Thyroid gland (tissue), 4 donors: Measurements from ENCODE around the gene RAB11FIP4. TPM values are rescaled to one million over a fixed set of nuclear protein-coding genes. Genes with fewer than 3 reads are reported as not detected.

Experiments
- DNase-seq, 2 donors: peaks; one replicate each; pipeline ENCODE4 v3.0.0-alpha.2; 2019
- H3K27ac ChIP-seq, 3 donors: fragments of 200-600 bp; sonication (generic); 1 replicate in 2 of 3; 2 replicates in 1 of 3; pipeline ENCODE4 v1.5.1; 2016 to 2019; ENCODE audit warnings: mild to moderate bottlenecking in 1 of 3, moderate library complexity in 1 of 3
- H3K27me3 ChIP-seq: fragments of 200-600 bp; sonication (generic); one replicate; pipeline ENCODE4 v1.5.1; 2019
- H3K36me3 ChIP-seq, 2 donors: fragments of 200-600 bp; sonication (generic); one replicate each; pipeline ENCODE4 v1.5.1; 2016 to 2019
- H3K4me1 ChIP-seq, 2 donors: fragments of 200-600 bp; sonication (generic); one replicate each; pipeline ENCODE4 v1.5.1; 2017 to 2019
- H3K4me3 ChIP-seq, 3 donors: fragments of 200-600 bp; sonication (generic); replicated peaks in 1 of 3; 1 replicate in 2 of 3; 2 replicates in 1 of 3; pipeline ENCODE4 v1.5.1; 2016; ENCODE audit warnings: mild to moderate bottlenecking in 1 of 3
- H3K9me3 ChIP-seq: fragments of 200-600 bp; sonication (generic); one replicate; pipeline ENCODE4 v1.5.1; 2017
- POLR2A ChIP-seq, 2 donors: fragments of 450-650 bp; IDR thresholded peaks; one replicate each; pipeline ENCODE4 v1.6.1; 2017; ENCODE audit warnings: antibody characterized with exemption in 2 of 2, mild to moderate bottlenecking in 2 of 2, moderate library complexity in 1 of 2
- WGBS, 2 donors: methylation state at CpG; one replicate each; pipeline ENCODE4 v1.1.5; 2017; 5-methylcytosine and 5-hydroxymethylcytosine counted together
- intact Hi-C: fragments of 100-400 bp; cut with DNase I; formaldehyde crosslinking; loops from one replicate; pipeline ENCODE4 v1.15.1; 2023
- total RNA-seq, 4 donors: library from RNA; depleted of rRNA; stranded (reverse); fragments of >200 nt; gene quantifications; one replicate each; pipeline ENCODE4 v1.2.3, GENCODE V29; 2016
- TF ChIP-seq, protein P1 (sequence below), 6 experiments: fragments of 200-600 bp in 3 of 6; fragments of 450-650 bp in 3 of 6; sonication (generic) in 3 of 6; IDR thresholded peaks; one replicate each; pipeline ENCODE4 v1.5.1; 2016 to 2019; ENCODE audit warnings: antibody characterized with exemption in 6 of 6, mild to moderate bottlenecking in 2 of 6, inconsistent platforms in 1 of 6, moderate library complexity in 1 of 6

The RAB11FIP4 gene
- total RNA-seq, 4 donors from 2014 or later: 21.1 to 44.5 (median 24.9) TPM

DNA sequence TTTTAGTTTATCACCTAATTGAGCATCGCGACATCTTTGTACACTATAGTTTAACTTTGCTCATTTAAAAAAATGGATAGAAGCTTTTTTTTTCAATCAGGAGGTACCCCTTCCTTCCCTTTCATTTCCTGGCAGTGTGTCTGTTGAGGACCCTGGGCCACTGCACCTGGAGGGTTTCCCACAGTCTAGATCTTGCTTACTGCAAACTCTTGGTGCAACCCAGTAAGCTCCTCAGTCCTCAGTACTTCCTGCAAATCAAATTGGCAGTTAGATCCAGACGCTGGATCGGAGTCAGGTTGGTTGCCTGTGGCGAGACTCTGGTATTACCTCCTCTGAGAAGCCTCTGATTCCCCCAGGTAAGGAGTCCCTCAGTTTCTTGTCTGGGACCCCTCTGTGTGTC lies 162.0 kb downstream of the RAB11FIP4 start:
- intact Hi-C loops: no loop called here
- Histone ChIP-seq H3K27ac (no peak overlapping the region), H3K9me3 (no peaks in the 10 kb centered on the region), H3K36me3 (no peaks in the 10 kb centered on the region), H3K4me3 (no peak overlapping the region), H3K4me1 (peaks cover 4% of the 10 kb centered on the region in 2 donors), H3K27me3 (no peaks in the 10 kb centered on the region)
- 84 to 89% methylated on average over 5 of the region's 5 CpGs for WGBS, 2 donors
- no peak for TF ChIP-seq POLR2A (IDR thresholded peaks at IDR 0.05)
- TF ChIP-seq, protein P1, sequence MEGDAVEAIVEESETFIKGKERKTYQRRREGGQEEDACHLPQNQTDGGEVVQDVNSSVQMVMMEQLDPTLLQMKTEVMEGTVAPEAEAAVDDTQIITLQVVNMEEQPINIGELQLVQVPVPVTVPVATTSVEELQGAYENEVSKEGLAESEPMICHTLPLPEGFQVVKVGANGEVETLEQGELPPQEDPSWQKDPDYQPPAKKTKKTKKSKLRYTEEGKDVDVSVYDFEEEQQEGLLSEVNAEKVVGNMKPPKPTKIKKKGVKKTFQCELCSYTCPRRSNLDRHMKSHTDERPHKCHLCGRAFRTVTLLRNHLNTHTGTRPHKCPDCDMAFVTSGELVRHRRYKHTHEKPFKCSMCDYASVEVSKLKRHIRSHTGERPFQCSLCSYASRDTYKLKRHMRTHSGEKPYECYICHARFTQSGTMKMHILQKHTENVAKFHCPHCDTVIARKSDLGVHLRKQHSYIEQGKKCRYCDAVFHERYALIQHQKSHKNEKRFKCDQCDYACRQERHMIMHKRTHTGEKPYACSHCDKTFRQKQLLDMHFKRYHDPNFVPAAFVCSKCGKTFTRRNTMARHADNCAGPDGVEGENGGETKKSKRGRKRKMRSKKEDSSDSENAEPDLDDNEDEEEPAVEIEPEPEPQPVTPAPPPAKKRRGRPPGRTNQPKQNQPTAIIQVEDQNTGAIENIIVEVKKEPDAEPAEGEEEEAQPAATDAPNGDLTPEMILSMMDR (IDR thresholded peaks at IDR 0.05): no peak
- DNase-seq: no peak

DNA sequence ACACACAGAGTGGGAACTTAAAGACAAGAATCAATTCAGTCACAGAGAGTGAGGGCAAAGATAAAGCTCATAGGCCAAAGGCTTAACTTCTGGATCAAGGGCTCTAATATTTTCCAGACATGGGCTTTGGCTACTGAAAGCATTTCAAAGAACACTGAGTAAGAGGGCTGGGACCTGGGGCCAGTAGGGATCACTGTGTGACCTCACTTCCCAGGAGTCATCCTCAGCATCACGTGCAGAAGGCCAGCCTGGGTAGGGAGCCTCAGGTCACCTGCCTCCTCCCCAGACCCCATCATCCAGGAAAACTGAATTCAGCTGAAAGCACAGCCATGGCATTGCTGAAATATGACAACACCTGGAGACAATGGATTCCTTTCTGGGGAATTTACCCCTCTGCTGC lies 163.5 kb downstream of the RAB11FIP4 start:
- no peak for DNase-seq
- Histone ChIP-seq H3K27ac (no peak overlapping the region), H3K4me3 (no peak overlapping the region), H3K4me1 (peaks cover 5% of the 10 kb centered on the region in 2 donors), H3K36me3 (no peaks in the 10 kb centered on the region), H3K9me3 (no peaks in the 10 kb centered on the region), H3K27me3 (no peaks in the 10 kb centered on the region)
- intact Hi-C loops: loop anchor here (2.0 to 5.0 kb wide), 2 partner anchors 286 to 347 kb away; partner anchors contain the start of gene UTP6
- TF ChIP-seq, protein P1 (IDR thresholded peaks at IDR 0.05): no peak
- TF ChIP-seq POLR2A (IDR thresholded peaks at IDR 0.05): no peak
- 75 to 100% methylated on average over 1 of the region's 1 CpG for WGBS, 2 donors

DNA sequence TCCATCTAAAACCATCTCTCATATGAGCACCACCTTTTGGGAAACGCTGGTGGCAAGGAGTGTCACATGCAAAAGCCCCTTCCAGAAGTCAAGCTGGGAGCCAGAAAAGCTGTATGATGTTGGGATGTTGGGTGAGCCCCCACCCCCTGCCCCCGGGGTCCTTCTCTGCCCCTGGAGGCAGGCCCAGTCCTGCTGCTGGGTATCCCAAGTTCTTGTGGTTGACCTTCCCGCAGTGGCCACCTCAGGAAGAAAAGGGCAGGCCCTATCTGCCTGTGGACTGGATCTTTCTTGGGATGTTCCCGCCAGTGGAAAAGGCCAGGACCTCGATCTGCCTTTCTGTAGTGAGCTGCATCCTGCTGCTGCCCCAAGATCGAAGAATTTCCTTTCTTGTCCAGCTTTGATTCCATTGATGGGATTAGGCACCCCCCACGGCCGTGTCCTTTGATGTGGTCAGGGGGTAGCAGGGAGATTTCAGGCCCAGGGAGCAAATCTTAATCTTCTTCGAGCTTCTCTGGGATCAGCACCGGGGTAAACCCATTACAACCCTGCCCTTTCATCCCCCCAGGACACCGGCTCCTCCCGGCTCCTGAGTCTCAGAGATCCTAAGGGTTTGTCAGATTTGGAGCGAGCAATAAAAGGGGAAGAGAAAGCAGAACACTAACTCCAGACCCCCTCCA lies 165.6 kb downstream of the RAB11FIP4 start:
- intact Hi-C loops: loop anchor here (5.0 kb wide), 1 partner anchor 345 kb away; the partner anchor contains the start of gene UTP6

DNA sequence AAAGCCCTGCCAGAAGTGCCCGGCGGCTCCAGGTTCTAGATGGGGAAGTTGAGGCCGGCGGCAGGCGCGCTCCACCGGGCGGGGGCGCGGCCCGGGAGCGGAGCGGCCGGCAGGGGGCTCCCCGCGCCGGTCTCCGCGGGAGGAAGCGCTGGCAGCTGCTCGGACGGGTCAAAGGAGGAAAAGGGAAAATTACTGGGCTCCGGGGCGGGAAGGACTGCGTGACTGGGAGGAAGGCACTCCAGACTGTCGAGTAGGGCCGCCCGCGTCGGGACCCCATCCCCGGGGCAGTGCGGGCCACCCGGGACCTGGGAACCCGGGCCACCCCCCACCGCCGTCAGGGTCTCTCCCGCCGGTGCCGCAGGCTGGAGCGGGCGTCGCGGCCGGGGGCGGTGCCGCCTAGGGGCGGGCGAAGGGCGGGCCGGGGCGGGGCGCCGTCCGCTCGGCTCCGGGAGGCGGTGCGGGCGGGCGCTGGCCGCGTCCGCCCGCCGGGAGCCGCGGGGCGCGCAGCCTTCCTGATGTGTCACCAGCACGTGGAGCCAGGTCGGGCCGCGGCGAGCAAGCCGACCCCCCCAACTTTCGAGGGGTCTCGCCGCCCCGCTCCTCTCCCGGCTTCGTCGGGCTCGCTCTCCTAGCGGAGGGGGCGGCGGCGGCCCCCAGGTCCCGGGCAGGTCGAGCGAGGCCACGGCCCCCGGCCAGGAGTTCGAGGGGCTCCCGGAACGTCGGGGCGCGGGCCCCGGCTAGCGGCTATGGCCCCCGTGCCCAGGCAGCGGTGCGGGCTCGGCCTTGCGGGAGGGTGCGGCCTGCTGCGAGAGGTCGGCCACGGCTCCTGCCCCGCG lies 167.5 kb downstream of the RAB11FIP4 start:
- TF ChIP-seq, protein P1 (IDR thresholded peaks at IDR 0.05): peak; percentile 12 to 94 (median 84)
- TF ChIP-seq POLR2A (IDR thresholded peaks at IDR 0.05): peak; percentile 56 to 69
- H3K4me3 ChIP-seq: peak overlapping the region; percentile 38 to 66 (median 56)
- H3K9me3 ChIP-seq: no peaks in the 10 kb centered on the region
- H3K36me3 ChIP-seq: no peaks in the 10 kb centered on the region
- intact Hi-C loops: loop anchor here (5.0 kb wide), 1 partner anchor 343 kb away; the partner anchor contains the start of gene UTP6
- no peaks in the 10 kb centered on the region for H3K27me3 ChIP-seq
- WGBS, 2 donors: 2 to 3% methylated on average over 21 to 26 of the region's 111 CpGs
- peak; percentile 75 to 78 for DNase-seq
- peaks cover 15 to 33% of the 10 kb centered on the region in 2 donors for H3K4me1 ChIP-seq
- H3K27ac ChIP-seq: peak overlapping the region; percentile 44 to 83 (median 69)

More for the DNA sequence above, 165.6 kb downstream of the RAB11FIP4 start:
- Histone ChIP-seq H3K36me3 (no peaks in the 10 kb centered on the region), H3K4me1 (peaks cover 13 to 25% of the 10 kb centered on the region in 2 donors), H3K9me3 (no peaks in the 10 kb centered on the region), H3K27me3 (no peaks in the 10 kb centered on the region), H3K4me3 (no peak overlapping the region), H3K27ac (no peak overlapping the region)
- TF ChIP-seq, protein P1 (IDR thresholded peaks at IDR 0.05): no peak
- TF ChIP-seq POLR2A (IDR thresholded peaks at IDR 0.05): no peak
- no peak for DNase-seq
- WGBS, 2 donors: 76 to 80% methylated on average over 11 of the region's 13 CpGs
